NCI-H345 (cell line): Measurements from ENCODE around the gene SCO2.

ENCODE experiments used
- DNase-seq: peaks from one replicate; lab custom pipeline; 2025; lab: John Stamatoyannopoulos, UW

Gene SCO2, protein sequence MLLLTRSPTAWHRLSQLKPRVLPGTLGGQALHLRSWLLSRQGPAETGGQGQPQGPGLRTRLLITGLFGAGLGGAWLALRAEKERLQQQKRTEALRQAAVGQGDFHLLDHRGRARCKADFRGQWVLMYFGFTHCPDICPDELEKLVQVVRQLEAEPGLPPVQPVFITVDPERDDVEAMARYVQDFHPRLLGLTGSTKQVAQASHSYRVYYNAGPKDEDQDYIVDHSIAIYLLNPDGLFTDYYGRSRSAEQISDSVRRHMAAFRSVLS

DNA sequence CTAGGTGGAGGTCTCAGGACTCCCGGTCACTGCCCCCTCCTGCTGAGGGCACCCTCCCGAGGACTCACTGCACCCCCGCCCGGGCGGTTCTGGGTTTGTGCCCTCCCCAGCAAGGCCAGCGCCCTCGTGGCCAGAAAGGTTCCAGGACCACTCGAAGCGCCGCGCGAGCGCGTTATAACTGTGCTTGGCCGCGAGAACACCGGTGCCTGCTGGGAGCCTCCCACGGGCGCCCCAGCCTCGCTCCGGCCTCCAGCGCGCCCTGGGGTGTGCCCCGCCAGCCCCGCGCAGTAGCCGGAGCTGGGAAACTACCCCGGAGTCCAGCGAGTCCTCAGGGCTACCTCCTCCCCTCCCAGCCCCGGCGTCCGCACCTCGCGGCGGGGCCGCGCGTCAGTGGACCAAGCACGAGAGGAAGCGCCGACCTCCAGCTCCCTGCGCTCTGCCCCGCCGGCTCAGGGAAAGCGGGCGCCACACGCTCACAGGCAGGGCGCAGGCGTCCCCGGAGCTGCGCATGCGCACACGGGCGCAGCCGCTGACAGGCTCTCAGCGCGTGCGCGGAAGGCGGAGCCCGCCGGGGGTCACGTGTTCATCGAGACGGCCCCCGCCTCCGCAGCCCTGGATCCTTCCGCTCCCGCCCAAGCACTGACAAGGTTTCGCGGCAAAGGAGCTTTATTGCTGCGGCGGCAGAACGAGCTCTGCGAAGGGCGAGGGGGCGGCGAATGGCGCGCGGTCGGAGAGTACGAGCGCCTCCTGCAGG lies at the start of gene SCO2:
Gene SCO2 (minus strand): TSS at position 495 of the 754 bp plus-strand sequence. CDS start 1,187 bp downstream, outside the sequence.
- DNase-seq: peak; percentile 92

DNA sequence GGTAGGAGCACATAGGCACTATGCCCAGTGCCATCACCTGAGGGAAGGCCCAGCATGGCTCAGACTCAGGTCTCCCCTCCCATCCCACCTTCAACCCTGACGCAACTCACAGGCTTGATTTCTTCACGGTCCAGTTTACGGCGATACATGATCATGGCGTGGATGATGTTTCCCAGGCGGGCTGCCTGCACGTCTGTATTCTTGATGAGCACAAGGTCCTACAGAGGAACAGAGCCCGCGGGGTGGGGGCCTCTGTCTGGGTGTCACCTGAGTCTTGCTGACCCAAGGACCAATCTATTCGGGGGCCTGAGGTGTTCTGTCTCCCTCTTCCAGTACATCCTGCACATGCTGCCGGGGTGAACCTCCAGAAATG lies 49.0 kb upstream of the SCO2 start:
- no peak for DNase-seq

DNA sequence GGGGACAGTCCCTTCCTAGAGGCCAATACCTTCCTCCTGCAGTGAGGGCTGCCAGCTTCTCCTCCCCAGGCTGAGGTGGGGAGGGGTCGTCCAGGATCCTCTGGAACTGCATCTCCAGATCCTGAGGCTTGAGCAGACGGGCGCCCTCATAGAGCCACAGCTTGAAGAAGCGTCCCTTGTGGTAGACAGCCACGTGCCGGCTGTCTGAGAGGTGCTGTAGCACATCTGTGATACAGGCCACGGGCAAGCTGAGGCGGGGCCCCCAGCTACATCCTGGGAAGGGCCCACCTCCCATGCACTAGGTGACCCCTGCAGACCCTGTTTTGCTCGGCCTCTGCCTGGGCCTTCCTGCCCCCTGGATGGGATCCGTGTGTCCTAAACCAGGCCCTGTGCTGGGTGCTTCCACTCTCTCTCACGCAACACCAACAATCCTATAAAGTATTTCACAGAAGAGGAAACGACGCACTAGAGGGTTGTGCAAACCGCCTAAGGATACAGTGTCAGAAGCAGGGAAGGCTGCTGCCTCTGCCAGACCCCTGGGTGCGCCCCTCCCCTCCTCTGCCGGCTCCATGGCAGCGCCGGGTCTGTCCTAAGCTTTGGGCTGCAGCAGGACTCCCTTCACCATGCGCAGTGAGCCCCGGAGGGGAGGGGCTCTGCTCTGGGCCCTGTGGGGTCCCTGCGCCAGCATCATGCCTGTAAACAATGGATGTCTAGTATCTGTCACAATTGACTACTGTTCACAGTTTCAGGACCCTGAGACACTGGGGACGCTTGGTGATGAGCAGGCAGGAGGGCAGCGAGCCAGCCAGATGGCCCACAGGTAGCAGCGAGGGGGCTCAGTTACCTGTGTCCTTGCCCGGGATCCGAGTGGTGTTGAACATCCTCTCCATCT lies 48.3 kb upstream of the SCO2 start:
- no peak for DNase-seq

DNA sequence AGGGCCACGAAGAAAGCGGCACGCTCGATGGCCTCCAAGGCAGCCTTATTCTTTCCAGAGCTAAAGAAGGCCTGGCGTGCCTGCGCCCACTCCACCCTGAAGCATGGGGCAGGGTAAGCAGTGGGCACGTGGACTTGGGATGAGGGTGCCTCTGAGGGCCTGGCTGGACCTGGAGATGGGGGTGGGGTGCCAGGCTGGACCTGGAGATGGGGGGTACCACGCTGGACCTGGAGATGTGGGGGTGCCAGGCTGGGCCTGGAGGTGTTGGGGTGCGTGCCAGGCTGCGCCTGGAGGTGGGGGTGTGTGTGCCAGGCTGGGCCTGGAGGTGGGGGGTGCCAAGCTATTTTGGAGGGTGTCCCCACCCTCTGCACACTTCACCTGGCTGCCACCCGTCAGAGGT lies 47.6 kb upstream of the SCO2 start:
- no peak for DNase-seq

DNA sequence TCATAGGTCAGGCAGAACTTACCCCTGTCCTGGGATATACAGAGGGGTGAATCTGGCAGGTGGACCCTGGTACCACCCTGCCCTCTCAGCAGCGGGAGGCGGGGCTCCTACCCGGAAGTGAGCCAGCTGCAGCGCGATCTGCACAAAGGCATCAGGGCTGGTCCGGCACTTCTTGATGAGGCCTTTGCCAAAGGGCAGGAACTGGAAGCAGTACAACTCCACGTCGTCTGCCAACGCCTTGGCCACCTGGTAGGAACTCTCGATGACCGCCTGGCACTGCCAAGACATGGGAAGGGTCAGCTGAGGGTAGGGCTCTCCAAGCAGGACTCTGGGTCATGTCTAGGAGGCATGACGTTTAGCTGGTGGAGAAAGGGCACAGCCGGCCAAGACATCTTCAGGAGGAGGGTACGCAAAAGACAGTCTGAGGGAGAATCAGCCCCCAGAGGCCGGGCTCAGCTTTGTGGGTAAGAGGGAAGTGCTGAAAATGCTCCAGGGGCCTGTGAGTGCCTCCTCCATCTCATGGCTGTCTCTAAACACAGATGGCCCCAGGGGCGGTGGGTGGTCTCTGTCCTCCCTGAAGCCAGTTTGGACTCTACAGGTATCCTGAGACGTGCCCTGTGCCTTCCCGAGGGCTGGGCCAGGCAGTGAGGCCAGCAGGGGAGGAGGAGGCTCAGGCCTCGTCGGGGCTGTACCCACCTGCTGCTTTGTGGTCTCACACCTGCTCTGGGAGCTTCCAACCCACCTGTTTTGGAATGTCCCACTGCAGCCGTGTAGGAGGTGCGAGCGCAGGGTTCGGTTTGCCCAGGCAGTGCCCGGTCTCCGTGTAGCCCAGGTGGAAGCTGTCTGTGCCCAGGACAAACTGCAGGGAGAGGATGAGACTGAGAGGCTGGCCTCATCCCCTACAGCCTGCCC lies 46.1 kb upstream of the SCO2 start:
- DNase-seq: no peak

DNA sequence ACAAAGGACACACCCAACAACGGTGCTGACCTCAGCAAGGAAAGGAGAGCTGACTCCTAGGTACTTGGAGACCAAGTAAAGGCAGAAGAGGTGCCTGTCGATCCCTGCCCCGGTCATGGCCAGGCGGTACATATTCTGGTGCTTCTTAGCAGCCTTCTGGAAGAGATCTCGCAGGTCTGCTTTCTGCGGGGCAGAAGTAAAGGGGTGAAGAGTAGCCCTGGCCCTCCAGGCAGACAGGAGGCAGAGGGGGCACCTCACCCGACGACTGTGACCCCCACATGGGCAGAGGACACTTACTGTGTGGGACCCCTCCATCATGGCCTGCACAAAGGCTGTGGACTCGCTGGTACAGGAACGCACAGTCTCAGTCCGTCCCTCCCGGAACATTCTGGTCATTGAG lies 45.5 kb upstream of the SCO2 start:
- DNase-seq: no peak

DNA sequence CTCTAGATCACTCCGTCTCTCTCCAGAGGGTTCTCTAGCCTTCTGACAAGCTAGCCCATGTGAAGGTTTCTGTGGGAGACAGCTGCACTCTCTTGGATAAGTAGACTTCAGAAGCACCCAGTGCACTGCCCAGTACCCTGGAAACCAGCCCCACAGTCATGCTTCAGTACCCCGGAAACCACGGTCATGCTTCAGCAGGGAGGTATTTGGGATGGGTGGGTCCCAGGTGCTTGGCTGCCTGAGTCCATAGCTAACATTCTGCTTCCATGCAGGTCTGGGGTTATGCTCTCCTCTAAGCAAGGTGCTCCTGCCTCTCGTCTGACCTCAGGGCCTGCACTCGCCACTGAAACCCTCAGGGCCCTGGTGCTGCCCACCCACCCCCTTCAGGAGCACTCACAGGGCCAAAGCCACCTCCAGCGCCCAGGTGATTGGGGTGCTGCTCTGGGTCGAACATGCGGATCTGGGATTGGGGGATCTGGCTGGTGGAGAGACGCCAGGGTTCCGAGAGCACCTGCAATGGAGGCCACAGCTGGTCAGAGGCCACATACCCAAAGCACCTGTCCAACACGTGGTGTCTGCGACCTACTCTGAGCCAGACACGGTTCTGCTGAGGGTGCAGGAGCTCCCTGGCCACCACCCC lies 44.6 kb upstream of the SCO2 start:
- no peak for DNase-seq

DNA sequence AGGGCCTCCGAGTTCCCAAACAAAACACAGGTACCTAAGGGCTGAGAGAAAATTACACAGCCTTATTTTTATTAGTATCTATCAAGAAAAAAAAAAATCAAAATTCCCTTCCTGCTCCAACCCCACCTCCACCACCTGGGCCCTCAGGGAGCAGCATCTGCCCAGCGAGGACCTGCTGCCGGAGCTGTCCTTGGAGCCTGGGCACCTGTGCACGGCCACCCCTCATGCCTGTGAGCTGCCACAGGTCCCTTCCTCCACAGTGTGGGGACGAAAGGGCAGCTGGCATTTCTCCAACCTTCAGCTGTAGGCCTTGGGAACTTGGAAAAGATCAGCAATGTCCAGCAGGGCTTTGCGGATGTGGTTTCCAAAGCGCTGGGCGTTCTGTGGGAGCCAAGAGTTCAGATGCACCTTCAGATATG lies 43.7 kb upstream of the SCO2 start:
- DNase-seq: no peak

DNA sequence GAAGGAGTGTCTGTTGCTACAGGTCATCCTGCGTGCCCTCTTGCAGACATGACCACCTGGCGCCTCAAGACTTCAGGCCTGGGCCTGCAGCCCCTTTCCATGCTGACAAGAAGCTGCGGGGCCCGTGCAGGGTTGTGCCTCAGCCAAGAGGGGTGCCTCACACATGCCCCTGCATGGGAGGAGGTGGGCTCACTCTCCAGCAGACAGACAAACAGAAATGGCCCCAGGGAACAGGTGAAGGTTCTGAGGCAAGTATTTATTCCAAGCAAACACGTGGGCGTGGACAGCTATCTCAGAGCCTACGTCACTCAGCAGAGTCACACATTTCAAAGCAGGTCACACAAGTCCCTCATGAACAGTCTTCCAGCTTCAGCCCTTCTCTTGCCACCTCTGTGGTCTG lies 43.2 kb upstream of the SCO2 start:
- DNase-seq: no peak

DNA sequence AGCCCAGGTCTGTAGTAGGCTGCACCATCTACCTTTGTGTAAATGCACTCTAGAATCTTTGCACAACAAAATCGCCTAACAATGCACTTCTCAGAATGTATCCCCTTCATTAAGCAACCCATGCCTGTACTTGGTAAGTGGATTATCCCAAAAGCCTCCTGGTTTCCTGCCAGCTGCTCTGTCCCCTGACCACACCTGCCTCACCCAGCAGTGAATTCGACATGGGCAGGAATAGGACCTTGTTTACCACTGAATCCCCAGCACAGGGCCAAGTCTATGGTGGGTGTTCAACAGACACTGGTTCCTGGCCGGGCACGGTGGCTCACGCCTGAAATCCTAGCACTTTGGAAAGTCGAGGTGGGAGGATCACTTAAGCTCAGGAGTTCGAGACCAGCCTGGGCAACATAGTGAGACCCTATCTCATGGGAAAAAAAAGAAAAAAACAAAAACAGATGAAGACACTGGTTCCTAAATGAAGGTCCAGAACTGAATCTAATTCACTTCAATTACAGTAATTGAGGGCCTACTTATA lies 42.4 kb upstream of the SCO2 start:
- DNase-seq: no peak

DNA sequence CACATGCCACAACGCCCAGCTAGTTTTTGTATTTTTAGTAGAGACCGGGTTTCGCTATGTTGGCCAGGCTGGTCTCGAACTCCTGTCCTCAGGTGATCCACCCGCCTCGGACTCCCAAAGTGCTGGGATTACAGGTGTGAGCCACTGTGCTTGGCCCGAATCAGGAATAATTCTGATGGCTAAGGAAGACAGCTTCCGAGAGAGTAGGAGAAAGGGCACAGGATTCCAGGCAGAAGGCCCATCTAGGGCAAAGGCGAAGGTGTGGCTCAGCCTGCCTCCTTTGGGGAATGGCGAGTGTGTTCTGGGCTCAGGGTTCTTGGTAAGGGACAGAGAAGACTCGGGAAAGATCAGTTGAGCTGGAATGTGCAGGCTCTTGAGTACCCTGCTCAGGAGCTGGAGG lies 38.9 kb upstream of the SCO2 start:
- DNase-seq: no peak

DNA sequence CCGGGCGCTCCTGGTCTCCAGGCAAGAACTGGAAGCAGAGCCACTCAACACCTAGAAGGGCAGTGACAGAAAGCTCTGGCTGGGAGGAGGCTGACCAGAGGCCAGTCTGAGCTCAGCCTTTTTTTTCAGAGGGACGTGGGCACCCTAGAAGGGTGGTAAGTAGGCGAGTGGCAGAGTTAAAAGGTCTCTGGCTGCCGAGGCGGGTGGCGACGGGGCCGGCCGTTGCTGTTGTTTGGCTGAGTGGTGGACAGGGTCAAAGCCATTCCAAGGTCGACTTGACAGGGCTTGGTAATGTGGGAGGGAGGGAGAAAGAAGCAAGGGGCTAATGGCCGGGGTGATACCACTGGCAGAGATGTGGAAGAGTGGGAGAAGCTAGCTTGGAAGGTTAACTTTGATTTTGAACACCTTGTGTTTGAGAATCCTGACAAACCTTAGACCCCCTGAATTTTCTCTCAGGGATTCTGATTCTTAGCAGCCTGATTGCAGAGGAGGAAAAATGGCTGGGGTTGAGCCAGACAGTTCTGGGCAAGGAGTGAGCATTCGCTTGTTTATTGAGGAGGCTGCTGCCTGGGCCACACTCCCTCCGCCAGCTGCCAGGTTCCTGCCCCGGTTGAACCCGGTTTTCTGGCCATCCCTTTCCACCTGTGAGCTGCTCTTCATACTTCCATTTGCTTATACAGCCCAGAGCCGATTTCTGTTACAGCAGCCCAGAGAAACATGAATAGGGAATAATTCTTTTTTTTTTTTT lies 38.2 kb upstream of the SCO2 start:
- DNase-seq: no peak

DNA sequence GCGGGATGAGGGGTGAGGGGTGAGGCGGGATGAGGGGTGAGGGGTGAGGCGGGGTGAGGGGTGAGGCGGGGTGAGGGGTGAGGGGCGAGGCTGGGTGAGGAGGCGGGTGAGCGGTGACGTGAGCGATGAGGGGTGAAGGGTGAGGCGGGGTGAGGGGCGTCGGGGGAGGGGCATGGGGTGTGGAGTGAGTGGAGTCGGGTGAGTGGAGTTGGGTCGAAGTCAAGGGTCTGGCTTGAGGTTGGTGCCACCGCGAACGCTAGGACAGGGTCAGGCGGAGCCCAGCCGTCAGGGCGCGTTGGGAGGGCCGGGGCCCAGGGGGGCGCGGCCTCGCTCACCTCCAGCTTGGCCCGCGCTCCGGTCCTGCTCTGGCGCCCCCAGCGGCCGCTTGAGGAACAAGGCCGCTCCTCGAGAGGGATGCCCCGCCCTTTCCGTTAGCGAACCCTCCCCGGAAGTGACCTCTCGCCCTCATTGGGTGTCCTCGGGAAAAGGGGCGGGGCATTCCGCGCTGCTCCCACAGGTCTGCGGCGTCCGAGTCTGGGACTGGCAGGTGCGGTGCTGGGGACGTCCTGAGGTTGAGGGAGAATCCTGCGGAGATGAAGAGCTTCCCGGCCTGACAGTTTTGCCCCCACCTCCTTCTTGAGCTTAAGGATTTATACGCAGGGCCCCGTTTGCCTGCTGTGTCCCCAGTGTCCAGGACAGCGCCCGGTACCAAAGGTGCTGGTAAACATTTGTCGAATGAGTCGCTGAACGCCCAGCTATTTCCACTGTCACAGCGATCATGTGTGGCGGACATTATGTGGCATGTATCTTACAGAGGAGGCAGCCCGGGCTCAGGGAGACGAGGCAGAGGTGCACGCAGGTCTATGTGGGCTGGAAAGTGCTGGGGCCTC lies 37.4 kb upstream of the SCO2 start, which contains the start of gene SYCE3:
Gene SYCE3 (minus strand): TSS at position 397 of the 890 bp plus-strand sequence. CDS start 6,514 bp downstream, outside the sequence.
- peak; percentile 94 for DNase-seq

DNA sequence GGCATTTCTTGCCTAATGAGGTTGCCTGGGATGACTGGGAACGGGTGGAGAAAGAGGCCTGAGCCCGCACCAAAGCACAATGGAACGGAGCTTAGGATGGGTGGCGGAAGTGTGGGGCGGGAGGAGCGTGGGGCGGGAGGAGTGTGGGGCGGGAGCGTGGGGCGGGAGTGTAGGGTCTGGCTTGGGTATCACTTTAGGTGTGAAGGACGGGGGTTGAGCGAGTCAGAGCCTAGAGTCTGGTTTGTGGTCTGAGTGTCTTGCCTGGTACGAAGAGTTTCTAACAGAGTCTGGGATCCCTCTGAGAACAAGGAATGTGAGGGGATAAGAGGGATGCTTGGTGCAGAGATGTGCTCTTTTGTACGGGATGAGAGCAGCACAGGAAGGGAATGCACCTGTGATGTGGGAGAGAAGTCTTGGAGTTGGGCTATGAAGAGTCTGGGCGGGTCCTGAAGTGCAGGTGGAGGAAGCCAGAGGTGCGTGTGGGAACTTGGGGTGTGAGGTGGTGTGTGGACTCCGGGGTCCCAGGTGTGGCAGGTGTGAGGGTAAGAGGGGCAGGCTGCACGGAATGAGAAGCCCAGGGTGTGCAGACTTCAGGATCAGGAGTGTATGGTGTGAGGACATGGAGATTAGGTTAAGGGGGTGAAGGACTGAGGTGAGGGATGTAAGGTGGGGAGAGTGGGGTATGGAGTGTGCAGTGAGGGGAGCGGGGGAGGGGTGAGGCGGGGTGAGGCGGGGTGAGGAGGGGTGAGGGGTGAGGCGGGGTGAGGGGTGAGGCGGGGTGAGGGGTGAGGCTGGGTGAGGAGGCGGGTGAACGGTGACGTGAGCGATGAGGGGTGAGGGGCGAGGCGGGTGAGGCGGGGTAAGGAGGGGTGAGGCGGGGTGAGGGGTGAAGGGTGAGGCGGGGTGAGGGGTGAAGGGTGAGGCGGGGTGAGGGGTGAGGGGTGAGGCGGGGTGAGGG lies 36.3 kb upstream of the SCO2 start:
- no peak for DNase-seq

DNA sequence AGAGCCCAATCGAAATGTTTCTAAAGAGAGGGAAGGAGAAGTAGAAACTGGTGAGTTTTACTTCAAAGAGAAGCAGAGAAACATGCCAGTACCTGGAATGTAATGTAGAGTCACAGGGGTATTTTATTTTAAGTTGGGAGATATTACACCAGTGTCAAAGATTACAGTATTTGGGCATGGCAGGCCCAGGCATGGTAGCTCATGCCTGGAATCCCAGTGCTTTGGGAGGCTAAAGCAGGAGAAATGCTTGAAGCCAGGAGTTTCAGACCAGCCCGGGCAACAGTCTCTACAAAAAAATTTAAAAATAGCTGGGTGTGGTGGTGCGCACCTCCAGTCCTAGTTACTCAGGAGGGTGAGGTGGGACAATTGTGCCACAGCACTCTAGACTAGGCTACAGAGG lies 34.6 kb upstream of the SCO2 start:
- no peak for DNase-seq

DNA sequence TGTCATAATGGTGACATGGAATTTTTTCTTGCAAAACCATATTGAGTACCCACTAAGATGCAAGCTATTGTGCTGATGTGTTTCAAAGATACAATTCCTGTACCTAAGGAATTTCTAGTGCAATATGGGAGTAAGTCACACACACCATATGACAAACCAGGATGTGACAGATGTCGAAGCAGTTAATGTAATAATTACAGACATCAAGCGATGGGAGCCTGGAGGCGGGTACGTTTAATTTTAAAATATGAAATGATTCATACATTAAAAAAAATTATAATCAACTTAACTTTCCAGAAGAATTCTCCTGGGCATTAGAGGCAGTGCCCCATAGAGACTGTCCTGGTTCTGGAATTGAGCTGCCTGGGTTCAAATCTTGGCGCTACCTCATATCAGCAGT lies 31.3 kb upstream of the SCO2 start:
- DNase-seq: no peak

DNA sequence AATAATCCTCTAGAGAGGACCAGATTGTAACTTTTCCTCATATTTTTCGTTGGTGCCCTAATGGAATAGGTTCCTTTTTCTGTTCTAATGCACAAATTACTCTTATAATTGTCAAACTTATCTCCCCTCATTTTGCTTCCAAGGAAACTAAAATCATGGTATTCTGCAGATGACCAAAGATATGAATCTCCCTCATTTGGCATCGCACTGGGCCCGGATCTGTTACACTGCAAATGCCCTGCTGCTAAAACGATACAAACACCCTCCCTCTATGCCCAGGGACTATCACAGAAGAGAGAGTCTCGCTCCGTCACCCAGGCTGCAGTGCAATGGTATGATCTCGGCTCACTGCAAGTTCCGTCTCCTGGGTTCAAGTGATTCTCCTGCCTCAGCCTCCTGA lies 27.9 kb upstream of the SCO2 start:
- DNase-seq: no peak
